Astrocyte of the spinal cord (primary cell): ENCODE measurements around the gene UGT1A6.
A peak's percentile ranks its signal among the peaks of the same experiment; 100 is the strongest.
"Not testable (repeated sequence)": the region's sequence is repeated elsewhere in the genome, so short reads cannot be mapped to it uniquely, and the experiment has no call there.

ENCODE experiments used
- DNase-seq: peaks from one replicate; pipeline ENCODE4 v3.0.0; 2011; ENCODE audit warnings: low read depth, low spot score
- H3K4me3 ChIP-seq: 2 replicates; pipeline ENCODE4 v1.5.1; 2011; ENCODE audit warnings: low read depth, mild to moderate bottlenecking, low read length, moderate library complexity
- in situ Hi-C: cut with HindIII; loops from 2 replicates; pipeline ENCODE4 v1.10.0; 2017; ENCODE audit warnings: low sequenced_read_pairs
- TF ChIP-seq, protein P1 (sequence below): IDR thresholded peaks from 2 replicates; pipeline ENCODE4 v1.5.1; 2012; ENCODE audit warnings: low read depth, mild to moderate bottlenecking, low read length, inconsistent platforms

Gene UGT1A6

DNA sequence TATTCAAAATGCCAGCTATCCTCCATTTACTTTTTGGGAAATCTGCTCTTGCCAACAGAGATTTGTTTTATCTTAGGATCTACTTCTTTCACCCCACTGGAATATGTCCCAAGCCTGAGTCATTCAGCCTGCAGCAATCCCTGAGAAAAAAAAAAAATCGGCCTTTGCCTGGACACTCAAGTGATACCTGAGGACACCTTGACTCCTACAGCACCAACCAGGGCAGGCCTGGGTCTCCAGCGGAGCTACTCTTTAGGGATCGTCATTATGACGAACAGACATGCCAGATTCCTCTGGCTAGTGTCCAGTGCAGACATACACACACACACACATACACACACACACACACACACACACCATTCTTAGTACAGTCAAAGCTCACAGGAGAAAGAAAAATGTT lies 2.2 kb upstream of the UGT1A6 start:
- in situ Hi-C loops, result no loop called here
- no peak overlapping the region for H3K4me3 ChIP-seq
- no peak for DNase-seq
- TF ChIP-seq, protein P1, sequence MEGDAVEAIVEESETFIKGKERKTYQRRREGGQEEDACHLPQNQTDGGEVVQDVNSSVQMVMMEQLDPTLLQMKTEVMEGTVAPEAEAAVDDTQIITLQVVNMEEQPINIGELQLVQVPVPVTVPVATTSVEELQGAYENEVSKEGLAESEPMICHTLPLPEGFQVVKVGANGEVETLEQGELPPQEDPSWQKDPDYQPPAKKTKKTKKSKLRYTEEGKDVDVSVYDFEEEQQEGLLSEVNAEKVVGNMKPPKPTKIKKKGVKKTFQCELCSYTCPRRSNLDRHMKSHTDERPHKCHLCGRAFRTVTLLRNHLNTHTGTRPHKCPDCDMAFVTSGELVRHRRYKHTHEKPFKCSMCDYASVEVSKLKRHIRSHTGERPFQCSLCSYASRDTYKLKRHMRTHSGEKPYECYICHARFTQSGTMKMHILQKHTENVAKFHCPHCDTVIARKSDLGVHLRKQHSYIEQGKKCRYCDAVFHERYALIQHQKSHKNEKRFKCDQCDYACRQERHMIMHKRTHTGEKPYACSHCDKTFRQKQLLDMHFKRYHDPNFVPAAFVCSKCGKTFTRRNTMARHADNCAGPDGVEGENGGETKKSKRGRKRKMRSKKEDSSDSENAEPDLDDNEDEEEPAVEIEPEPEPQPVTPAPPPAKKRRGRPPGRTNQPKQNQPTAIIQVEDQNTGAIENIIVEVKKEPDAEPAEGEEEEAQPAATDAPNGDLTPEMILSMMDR, result no peak

DNA sequence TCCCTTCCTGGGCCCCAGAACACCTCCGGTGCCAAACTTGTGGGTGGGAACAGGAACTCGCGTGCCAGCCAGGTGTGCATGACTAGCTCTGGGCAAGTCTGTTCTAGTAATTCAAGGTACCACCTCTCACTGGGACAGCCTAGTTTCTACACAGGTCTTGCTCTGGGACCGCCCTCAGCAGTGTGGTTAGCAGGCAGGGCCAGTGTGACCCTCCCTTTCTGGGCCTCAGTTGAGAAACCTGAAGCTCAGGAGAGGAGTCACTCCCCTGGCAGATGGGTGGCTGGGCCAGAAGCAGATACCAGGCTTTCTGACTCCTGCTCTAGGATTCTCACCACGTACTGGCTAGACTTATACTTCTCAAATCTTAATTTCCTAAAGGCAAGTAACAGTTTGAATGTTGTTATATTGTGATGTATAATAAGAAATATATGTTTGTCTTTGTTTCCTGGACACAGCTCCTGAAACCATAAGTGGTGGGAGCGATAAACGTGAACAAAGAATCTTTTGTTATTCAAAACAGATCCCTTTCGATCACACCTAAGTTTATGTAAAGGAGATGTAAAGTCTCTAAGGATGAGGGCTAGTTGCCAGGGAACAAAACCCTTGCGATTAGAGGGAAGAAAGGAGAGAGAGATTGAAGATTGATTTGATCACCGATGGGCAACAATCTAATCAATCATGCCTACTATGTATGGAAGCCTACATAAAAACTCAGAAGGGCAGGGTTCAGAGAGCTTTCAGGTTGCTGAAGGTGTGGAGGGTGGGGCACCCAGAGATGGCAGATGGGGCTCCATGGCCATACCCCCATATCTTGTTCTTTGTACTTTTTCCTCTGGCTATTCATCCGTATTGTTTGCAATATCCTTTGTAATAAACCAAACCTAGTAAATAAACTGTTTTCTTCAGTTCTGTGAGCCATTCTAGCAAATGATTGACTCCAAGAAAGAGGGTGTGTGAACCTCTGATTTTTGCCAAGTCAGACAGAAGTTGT lies 952 bp upstream of the UGT1A6 start:
- no peak overlapping the region for H3K4me3 ChIP-seq
- in situ Hi-C loops, result no loop called here
- TF ChIP-seq, protein P1, result no peak
- no peak for DNase-seq

DNA sequence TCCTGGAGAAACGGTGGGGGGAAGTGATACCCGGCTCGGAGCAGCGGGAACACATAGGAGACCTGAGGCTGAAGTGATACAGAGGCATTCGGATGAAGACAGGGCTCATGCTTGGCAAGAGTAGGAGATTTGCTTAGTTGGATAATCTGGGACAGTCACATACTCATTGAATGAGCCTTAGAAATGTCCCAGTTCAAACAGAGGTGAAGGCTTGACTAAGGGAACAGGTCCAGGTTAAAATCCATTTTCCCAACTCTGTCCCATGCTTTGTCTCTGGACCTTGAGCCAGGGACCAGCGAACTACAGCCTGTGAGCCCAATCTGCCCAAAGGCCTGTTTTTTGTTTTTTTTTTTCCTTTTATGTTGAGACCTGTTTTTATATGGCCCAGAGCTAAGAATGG lies 1.3 kb downstream of the UGT1A6 start:
- H3K4me3 ChIP-seq, result no peak overlapping the region
- TF ChIP-seq, protein P1, result no peak
- DNase-seq, result no peak
- in situ Hi-C loops, result no loop called here

DNA sequence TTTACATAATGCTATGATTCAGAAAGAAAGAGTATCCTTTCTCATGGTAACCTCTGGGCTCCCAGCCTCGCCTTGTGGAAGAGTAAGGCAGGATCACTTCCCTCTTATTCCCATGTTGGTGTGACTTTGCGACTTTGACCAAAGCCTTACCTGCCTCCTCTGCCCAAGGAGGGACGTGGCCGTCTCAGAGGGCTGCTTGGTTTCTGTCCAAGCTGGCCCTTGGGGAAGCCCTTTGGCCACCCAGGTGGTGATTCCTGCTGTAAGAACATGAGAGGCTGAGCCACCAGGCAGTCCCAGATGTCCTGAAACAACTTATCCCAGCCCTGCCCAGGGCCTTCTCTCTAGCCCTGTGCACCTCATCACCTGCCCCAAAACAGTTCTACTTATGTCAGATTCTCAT lies 6.0 kb downstream of the UGT1A6 start:
- in situ Hi-C loops, result no loop called here
- no peak for DNase-seq
- no peak overlapping the region for H3K4me3 ChIP-seq
- TF ChIP-seq, protein P1, result no peak

DNA sequence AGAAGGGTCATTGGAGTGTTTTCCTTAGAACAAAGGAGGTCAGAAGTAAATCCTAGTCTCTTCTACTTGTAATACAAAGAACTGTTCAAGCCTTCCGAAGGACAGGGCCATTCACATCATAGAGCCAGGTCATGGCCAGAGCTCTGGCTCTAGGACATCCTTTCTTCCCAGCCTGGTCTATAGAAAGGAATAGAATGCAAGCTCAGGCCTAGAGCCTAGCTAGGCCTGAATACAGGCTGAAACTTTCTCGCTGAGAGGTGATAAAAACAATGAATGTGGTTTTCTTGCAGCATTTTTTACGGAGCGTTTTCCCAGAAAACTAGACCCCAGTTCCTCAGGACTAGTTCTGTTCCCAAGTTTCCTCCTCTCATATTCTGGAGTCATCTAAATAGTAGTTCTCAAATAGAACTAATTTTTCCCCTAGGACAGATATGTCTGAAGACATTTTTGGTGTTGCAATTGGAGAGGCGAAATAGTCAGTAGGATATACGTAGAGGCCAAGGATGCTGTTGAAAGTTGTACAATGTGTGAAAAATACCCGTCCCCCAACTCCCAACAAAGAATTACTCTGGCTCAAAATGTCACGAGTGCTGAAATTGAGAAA lies 6.8 kb downstream of the UGT1A6 start:
- in situ Hi-C loops, result no loop called here
- TF ChIP-seq, protein P1, result no peak
- H3K4me3 ChIP-seq, result no peak overlapping the region
- DNase-seq, result no peak

DNA sequence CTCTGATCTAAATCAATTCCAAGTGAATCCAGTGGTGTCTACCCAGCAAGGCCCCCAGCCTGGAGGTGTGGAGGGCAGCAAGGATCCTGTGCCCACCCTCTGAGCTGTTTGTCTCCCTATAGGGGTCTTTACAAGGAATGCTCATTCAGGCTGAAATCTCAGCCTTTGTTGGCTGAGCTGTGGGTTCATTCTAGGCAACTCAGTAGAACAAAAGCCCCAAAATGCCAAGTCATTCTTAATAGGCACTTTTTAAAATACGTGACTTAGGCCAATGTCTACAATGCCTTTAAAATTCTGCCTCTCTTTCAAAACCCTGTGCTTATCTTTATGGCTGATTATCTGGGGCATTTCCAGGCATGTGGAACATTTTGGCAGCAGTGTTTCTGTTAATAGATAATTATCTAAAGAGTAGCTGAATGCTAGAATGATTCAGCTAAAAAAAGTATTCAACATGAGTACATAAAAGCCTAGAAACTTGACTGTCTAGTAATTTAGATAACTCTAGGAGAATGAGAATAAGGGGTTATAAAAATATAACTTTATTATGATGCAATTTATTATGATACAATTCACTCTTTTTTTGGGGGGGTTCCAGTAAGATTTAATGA lies 7.4 kb downstream of the UGT1A6 start:
- DNase-seq, result peak; percentile 57
- TF ChIP-seq, protein P1, result no peak
- H3K4me3 ChIP-seq, result no peak overlapping the region
- in situ Hi-C loops, result no loop called here

DNA sequence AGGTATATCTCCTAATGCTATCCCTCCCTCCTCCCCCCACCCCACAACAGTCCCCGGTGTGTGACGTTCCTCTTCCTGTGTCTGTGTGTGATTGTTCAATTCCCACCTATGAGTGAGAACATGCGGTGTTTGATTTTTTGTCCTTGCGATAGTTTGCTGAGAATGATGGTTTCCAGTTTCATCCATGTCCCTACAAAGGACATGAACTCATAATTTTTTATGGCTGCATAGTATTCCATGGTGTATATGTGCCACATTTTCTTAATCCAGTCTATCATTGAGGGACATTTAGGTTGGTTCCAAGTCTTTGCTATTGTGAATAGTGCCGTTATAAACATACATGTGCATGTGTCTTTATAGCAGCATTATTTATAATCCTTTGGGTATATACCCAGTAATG lies 8.2 kb downstream of the UGT1A6 start:
- H3K4me3 ChIP-seq, DNase-seq, in situ Hi-C loops: not testable (repeated sequence)
